H1 (cell line): ENCODE results near the gene RNF152. TPM values are rescaled to one million over a fixed set of nuclear protein-coding genes. Genes with fewer than 3 reads are reported as not detected.

Source experiments
- CTCF ChIA-PET: fragments of 300-600 bp; sonication (Branson Sonifier 250); formaldehyde crosslinking; loops from one replicate; lab custom pipeline; 2021; ENCODE audit not compliant: partially characterized antibody; lab: Charles Lee
- POLR2A ChIA-PET: fragments of 300-600 bp; sonication (Branson Sonifier 250); formaldehyde crosslinking; loops from one replicate; lab custom pipeline; 2021; ENCODE audit warnings: inconsistent platforms; ENCODE audit not compliant: partially characterized antibody; lab: Charles Lee
- DNase-seq, 2 experiments: peaks; one replicate each; pipeline versions ENCODE4 v3.0.0 to v3.0.0-alpha.2; 2010 to 2022; ENCODE audit warnings: low spot score in 2 of 2, low read depth in 1 of 2, mixed read lengths in 1 of 2
- FAIRE-seq: peaks from 2 replicates; lab custom pipeline; 2011; peaks lifted over from hg19 to GRCh38; lab: Jason Lieb, UNC
- H2AFZ ChIP-seq: 2 replicates; pipeline ENCODE4 v1.8.1; 2012; ENCODE audit warnings: low read length, inconsistent platforms
- H2AK5ac ChIP-seq: 2 replicates; pipeline ENCODE4 v1.6.1; 2013; ENCODE audit warnings: low read depth, low read length
- H2BK120ac ChIP-seq: replicated peaks from 2 replicates; pipeline ENCODE3; 2013; ENCODE audit warnings: low read depth, low read length, inconsistent platforms
- H2BK12ac ChIP-seq: 2 replicates; pipeline ENCODE4 v1.6.1; 2013; ENCODE audit warnings: low read depth, low read length
- H2BK15ac ChIP-seq: 2 replicates; pipeline ENCODE4 v1.6.1; 2013; ENCODE audit warnings: low read length
- H2BK20ac ChIP-seq: 2 replicates; pipeline ENCODE4 v1.6.1; 2013; ENCODE audit warnings: low read length
- H2BK5ac ChIP-seq: 2 replicates; pipeline ENCODE4 v1.6.1; 2013; ENCODE audit warnings: low read depth, low read length
- H3K14ac ChIP-seq: 2 replicates; pipeline ENCODE4 v1.6.1; 2013; ENCODE audit warnings: inconsistent platforms; ENCODE audit not compliant: insufficient read length
- H3K18ac ChIP-seq: 2 replicates; pipeline ENCODE4 v1.6.1; 2013; ENCODE audit warnings: low read length; ENCODE audit errors: extremely low read depth
- H3K23ac ChIP-seq: 2 replicates; pipeline ENCODE4 v1.6.1; 2013; ENCODE audit warnings: inconsistent platforms; ENCODE audit not compliant: insufficient read length
- H3K23me2 ChIP-seq: 2 replicates; pipeline ENCODE4 v1.6.1; 2013; ENCODE audit warnings: low read depth, low read length
- H3K27ac ChIP-seq: 2 replicates; pipeline ENCODE4 v1.6.1; 2011; ENCODE audit warnings: low read depth, low read length, inconsistent platforms
- H3K27me3 ChIP-seq, 4 experiments: replicated peaks in 1 of 4; 1 replicate in 1 of 4; 2 replicates in 3 of 4; pipeline versions ENCODE4 v1.6.1 to v1.8.1; 2011 to 2013; ENCODE audit warnings: low read length in 3 of 4, mild to moderate bottlenecking in 3 of 4, inconsistent platforms in 2 of 4, mixed read lengths in 2 of 4, moderate library complexity in 1 of 4; ENCODE audit not compliant: control insufficient read depth in 3 of 4, insufficient read depth in 3 of 4; ENCODE audit errors: extremely low read depth in 1 of 4
- H3K36me3 ChIP-seq, 4 experiments: 2 replicates each; pipeline versions ENCODE4 v1.6.1 to v1.8.1; 2011 to 2013; ENCODE audit warnings: mild to moderate bottlenecking in 4 of 4, low read length in 3 of 4, moderate library complexity in 2 of 4, control low read depth in 1 of 4, inconsistent platforms in 1 of 4; ENCODE audit not compliant: insufficient read depth in 4 of 4, control insufficient read depth in 2 of 4
- H3K4ac ChIP-seq: replicated peaks from 2 replicates; pipeline ENCODE3; 2013; ENCODE audit warnings: low read length, low read depth, mixed read lengths, inconsistent platforms; ENCODE audit not compliant: insufficient read length
- H3K4me1 ChIP-seq, 4 experiments: replicated peaks in 1 of 4; 1 replicate in 1 of 4; 2 replicates in 3 of 4; pipeline versions ENCODE4 v1.6.1 to v1.8.1; 2011 to 2013; ENCODE audit warnings: low read length in 3 of 4, inconsistent platforms in 2 of 4, mixed read lengths in 1 of 4; ENCODE audit not compliant: insufficient read depth in 4 of 4, control insufficient read depth in 3 of 4
- H3K4me2 ChIP-seq, 2 experiments: 2 replicates each; pipeline versions ENCODE4 v1.6.1 to v1.8.1; 2011 to 2013; ENCODE audit warnings: low read depth in 2 of 2, low read length in 2 of 2, control low read depth in 1 of 2, inconsistent platforms in 1 of 2, mild to moderate bottlenecking in 1 of 2; ENCODE audit not compliant: insufficient read depth in 1 of 2
- H3K4me3 ChIP-seq, 4 experiments: fragments of 200-600, 300-600 bp in 1 of 4; sonication (generic), shearing (Covaris generic), sonication (Bioruptor Twin) in 1 of 4; 2 replicates each; pipeline versions ENCODE4 v1.5.1 to v1.8.1; 2011 to 2016; ENCODE audit warnings: low read length in 4 of 4, low read depth in 3 of 4, control low read depth in 2 of 4, inconsistent platforms in 2 of 4, mild to moderate bottlenecking in 2 of 4, mixed read lengths in 1 of 4, moderate library complexity in 1 of 4; ENCODE audit not compliant: insufficient read depth in 2 of 4; ENCODE audit errors: extremely low read depth in 1 of 4
- H3K56ac ChIP-seq: replicated peaks from 2 replicates; pipeline ENCODE3; 2013; ENCODE audit warnings: low read depth, mild to moderate bottlenecking, mixed read lengths, low read length, inconsistent platforms; ENCODE audit not compliant: insufficient read length
- H3K79me1 ChIP-seq: 2 replicates; pipeline ENCODE4 v1.6.1; 2013; ENCODE audit warnings: low read depth, low read length, control low read depth
- H3K79me2 ChIP-seq, 2 experiments: 2 replicates each; pipeline versions ENCODE4 v1.6.1 to v1.8.1; 2012 to 2013; ENCODE audit warnings: low read length in 2 of 2, mild to moderate bottlenecking in 2 of 2, inconsistent platforms in 1 of 2; ENCODE audit not compliant: insufficient read depth in 2 of 2, control insufficient read depth in 1 of 2
- H3K9ac ChIP-seq, 4 experiments: replicated peaks in 1 of 4; 1 replicate in 1 of 4; 2 replicates in 3 of 4; pipeline versions ENCODE4 v1.6.1 to v1.8.1; 2011 to 2013; ENCODE audit warnings: low read depth in 3 of 4, low read length in 3 of 4, control low read depth in 2 of 4, mild to moderate bottlenecking in 2 of 4, moderate library complexity in 2 of 4, inconsistent platforms in 1 of 4; ENCODE audit errors: extremely low read depth in 1 of 4
- H3K9me3 ChIP-seq, 2 experiments: 2 replicates each; pipeline versions ENCODE4 v1.6.1 to v1.8.1; 2012 to 2013; ENCODE audit warnings: mild to moderate bottlenecking in 2 of 2, moderate library complexity in 2 of 2, control low read depth in 1 of 2, inconsistent platforms in 1 of 2, low read depth in 1 of 2, low read length in 1 of 2, mixed read lengths in 1 of 2; ENCODE audit not compliant: insufficient read depth in 2 of 2
- H4K20me1 ChIP-seq, 2 experiments: replicated peaks in 1 of 2; 2 replicates each; pipeline versions ENCODE3 to v1.8.1; 2011 to 2013; ENCODE audit warnings: inconsistent platforms in 2 of 2, low read length in 2 of 2, mild to moderate bottlenecking in 1 of 2; ENCODE audit not compliant: insufficient read depth in 2 of 2, control insufficient read depth in 1 of 2
- H4K5ac ChIP-seq: 2 replicates; pipeline ENCODE4 v1.6.1; 2013; ENCODE audit warnings: low read length, low read depth, mixed read lengths, inconsistent platforms; ENCODE audit not compliant: insufficient read length
- H4K8ac ChIP-seq: 2 replicates; pipeline ENCODE4 v1.8.0; 2013; ENCODE audit warnings: mild to moderate bottlenecking, moderate library complexity, low read length, inconsistent platforms; ENCODE audit not compliant: insufficient read depth; ENCODE audit errors: extremely low read depth
- H4K91ac ChIP-seq: replicated peaks from 2 replicates; pipeline ENCODE3; 2013; ENCODE audit warnings: low read length, mixed read lengths, inconsistent platforms; ENCODE audit not compliant: insufficient read length
- GABPA ChIP-seq: IDR thresholded peaks from 2 replicates; pipeline ENCODE4 v1.6.1; 2011; ENCODE audit warnings: mild to moderate bottlenecking, low read length, moderate library complexity, borderline replicate concordance; ENCODE audit not compliant: insufficient read depth
- RBBP5 ChIP-seq: IDR thresholded peaks from 2 replicates; pipeline ENCODE4 v1.7.1; 2012; ENCODE audit warnings: low read depth, mild to moderate bottlenecking, inconsistent platforms, low read length, moderate library complexity, borderline replicate concordance
- SAP30 ChIP-seq: fragments of 300-600 bp; sonication (generic); IDR thresholded peaks from 2 replicates; pipeline ENCODE4 v1.7.1; 2012; ENCODE audit warnings: low read length, moderate library complexity, mild to moderate bottlenecking, inconsistent platforms; ENCODE audit not compliant: insufficient read depth, insufficient replicate concordance
- TBP ChIP-seq: IDR thresholded peaks from 2 replicates; pipeline ENCODE4 v1.6.1; 2011; ENCODE audit warnings: low read depth, low read length, improper control_type of control experiment
- WGBS, 2 experiments: shearing (Covaris generic) in 1 of 2; methylation state at CpG; one replicate each; pipeline versions ENCODE4 v1.1.6 to v1.1.7; 2013 to 2015; ENCODE audit warnings: low lambda C conversion rate in 2 of 2, mixed read lengths in 2 of 2, inconsistent platforms in 1 of 2, low coverage in 1 of 2, missing lambda C conversion rate in 1 of 2; ENCODE audit not compliant: insufficient replicate concordance in 2 of 2, insufficient coverage in 1 of 2, insufficient read length in 1 of 2; ENCODE audit errors: extremely low coverage in 1 of 2, missing lambda C conversion rate in 1 of 2; 5-methylcytosine and 5-hydroxymethylcytosine counted together
- polyA plus RNA-seq, 7 experiments: library from polyadenylated mRNA; depleted of rRNA in 3 of 7; stranded (reverse) in 5 of 7; unstranded in 2 of 7; fragments of >200 nt in 5 of 7; fragments of 200-250 nt in 2 of 7; gene quantifications; 1 replicate in 5 of 7; 2 replicates in 1 of 7; 4 replicates in 1 of 7; pipeline versions ENCODE4 v1.2.1 to v1.2.3, GENCODE V29; 2011 to 2013; ENCODE audit warnings: missing spikeins in 2 of 7, mixed read lengths in 2 of 7
- total RNA-seq: library from RNA; stranded (reverse); fragmentation: NEBNext Ultra II Directional; extraction: Animal tissue kit (Norgen Biotek cat#: 25700); gene quantifications from 2 replicates; pipeline ENCODE4 v1.2.1, GENCODE V29; 2021

RNF152 gene
- total and polyA plus RNA-seq, 2 of the 8 experiments (the other 6 are each of a cell fraction or from before 2014, with no cell fraction given) = 1.1 to 2.7 TPM

- TF ChIP-seq GABPA (no peak), SAP30 (no peak), TBP (no peak), RBBP5 (no peak)
- H3K14ac ChIP-seq = no peak overlapping the region
These were observed 15.9 kb upstream of the RNF152 start for GRCh38 chr18:61908661-61909060.

More at GRCh38 chr18:61908661-61909060, 15.9 kb upstream of the RNF152 start:
- Histone ChIP-seq H2BK5ac (no peak overlapping the region), H3K79me1 (no peaks in the 10 kb centered on the region), H3K4me3 (no peak overlapping the region), H3K4ac (no peak overlapping the region), H3K4me2 (no peak overlapping the region), H3K56ac (no peak overlapping the region), H3K27ac (no peak overlapping the region), H2BK12ac (no peak overlapping the region), H2AFZ (no peak overlapping the region), H3K18ac (no peak overlapping the region), H3K9me3 (no peaks in the 10 kb centered on the region), H2AK5ac (no peak overlapping the region), H3K23me2 (no peaks in the 10 kb centered on the region), H3K4me1 (0 out of 7 replicates have a peak, but pooled peaks cover 0 to 1% (median 0%) of the 10 kb centered on the region in 4 experiments), H4K8ac (no peak overlapping the region), H4K91ac (no peak overlapping the region), H3K27me3 (no peaks in the 10 kb centered on the region), H2BK20ac (no peak overlapping the region), H2BK15ac (no peak overlapping the region), H3K79me2 (no peaks in the 10 kb centered on the region), H4K20me1 (no peaks in the 10 kb centered on the region), H3K9ac (no peak overlapping the region), H3K23ac (no peak overlapping the region), H3K36me3 (no peaks in the 10 kb centered on the region), H4K5ac (no peak overlapping the region), H2BK120ac (no peak overlapping the region)
- DNase-seq (no peak), FAIRE-seq (no peak)
- POLR2A ChIA-PET = no interaction called here
- WGBS, 2 experiments = 86% methylated on average over 7 of the region's 7 CpGs; no CpG with 5 or more reads in 1 of the 2 experiments
- CTCF ChIA-PET = interaction anchor here (2.8 kb wide), 1 partner anchor 272 kb away, joined by 10 read pairs; no protein-coding TSS in a partner anchor
